Measurements from ENCODE around the gene TMEM63B.
"Not testable (repeated sequence)": the region's sequence is repeated elsewhere in the genome, so short reads cannot be mapped to it uniquely, and the experiment has no call there.

TMEM63B gene

DNA sequence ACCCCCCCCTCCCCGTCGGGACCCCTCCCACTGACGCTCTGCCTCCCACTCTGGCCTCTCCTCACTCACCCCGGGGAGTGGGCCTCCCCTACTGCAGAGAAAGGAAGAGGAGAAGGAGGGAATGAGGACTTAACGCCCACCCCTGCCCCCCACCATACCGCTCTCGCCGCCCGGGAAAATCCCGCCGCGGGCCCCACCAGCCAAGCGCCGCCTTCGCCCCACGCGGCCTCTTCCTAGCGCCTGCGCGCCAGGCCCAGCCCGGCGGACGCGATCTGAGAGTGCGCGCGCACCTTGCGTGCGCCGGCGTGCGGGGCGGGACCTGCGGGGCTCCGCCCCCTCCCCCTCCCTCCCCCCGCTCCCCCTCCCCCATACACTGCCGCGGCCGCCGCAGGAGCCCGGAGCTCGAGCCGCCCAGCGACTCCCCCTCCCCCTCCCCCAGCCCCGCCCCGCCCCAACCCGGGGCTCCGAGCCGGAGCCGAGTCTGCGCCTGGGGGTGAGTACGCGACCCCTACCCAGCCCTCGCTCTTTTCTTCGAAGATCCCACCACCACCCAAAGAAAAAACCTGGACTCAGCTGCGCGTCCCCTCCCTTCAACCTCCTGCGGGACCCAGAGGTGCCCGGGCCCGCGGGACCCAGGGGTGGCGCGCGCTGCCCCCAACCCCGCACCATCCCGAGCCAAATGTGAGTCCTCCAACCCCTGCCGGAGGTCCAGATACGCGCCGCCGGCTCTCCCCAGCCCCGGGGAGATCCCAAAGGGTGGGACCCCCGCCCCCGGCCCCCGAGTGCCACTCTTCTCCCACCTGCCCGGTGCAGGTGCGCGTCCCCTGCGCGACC, at the start of gene TMEM63B, which contains the start of gene MRPL14:
Gene TMEM63B (plus strand): TSS at position 369 of the 834 bp plus-strand sequence. CDS start 7,031 bp downstream, outside the sequence.
Gene MRPL14 (minus strand): TSS at position 267 of the 834 bp plus-strand sequence. CDS start 10,841 bp downstream, outside the sequence.
- peak; percentile 90 for DNase-seq (ENCODE audit: low spot score)

DNA sequence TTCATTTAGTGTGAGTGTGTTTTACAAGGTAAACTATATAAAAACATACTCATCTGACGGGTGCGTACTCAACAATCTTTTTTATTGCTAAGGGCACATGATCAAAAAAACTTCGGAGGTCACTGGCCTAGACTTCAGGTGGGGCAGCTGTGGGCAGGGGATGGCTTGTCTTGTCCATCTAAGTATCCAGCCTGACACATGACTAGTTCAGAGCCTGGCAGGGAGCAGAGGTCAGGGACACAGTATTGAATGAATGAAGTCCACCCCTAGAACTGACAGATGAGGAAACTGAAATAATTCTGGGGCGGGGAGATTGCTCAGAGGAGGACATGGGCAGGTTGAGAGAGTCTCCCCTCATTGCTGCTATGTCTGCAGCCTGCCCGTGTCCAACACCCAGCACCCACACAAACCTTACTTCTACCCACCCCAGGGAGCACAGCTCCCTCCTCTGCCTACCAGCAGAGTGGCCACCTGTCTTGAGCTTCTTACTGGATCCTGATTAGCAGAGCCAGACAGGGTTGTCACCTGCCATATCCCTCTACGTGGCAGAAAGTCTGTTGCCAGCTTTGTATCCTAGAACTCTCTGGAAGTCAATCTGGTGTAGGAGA, 49.0 kb upstream of the TMEM63B start:
- DNase-seq (ENCODE audit: low spot score) = no peak

DNA sequence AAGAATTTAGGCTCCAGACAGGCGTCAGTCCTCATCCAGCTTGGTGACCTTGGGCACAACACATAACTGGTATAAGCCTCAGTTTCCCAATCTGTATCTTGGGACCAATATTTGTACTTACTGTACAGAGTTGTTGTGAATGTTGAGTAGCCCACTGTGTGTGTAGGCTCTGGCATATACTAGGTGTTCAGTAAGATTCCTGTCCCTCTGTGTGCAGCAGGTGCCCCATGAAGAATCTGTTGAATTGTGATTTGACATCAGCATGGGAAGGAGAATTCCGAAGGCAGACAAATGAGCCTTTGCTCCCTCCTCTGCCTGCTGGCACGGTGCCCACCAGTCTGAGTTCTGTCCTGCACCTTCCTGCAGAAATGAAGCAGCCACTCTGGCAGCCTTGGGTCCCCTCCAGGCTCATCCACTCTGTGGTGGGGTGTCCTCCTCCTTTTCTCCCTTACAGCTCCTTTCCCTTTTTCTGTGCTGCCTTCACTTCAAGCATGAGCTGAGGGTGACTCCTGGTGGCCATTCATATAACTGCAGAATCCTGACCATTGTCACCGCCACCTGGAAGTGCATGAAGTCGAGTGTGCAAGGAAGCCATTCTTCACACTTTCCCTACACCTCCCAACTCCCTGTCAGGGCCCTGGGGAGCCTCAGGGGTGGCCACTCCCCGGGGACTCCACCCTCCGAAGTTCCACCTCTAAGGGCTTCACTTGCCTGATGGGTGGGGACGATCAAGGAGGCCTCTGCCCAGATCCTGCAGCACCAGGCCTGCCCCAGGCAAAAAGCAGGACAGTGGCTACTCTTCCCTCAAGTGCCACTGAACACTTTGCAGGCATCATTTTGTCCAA, 48.3 kb upstream of the TMEM63B start:
- peak; percentile 81 for DNase-seq (ENCODE audit: low spot score)

DNA sequence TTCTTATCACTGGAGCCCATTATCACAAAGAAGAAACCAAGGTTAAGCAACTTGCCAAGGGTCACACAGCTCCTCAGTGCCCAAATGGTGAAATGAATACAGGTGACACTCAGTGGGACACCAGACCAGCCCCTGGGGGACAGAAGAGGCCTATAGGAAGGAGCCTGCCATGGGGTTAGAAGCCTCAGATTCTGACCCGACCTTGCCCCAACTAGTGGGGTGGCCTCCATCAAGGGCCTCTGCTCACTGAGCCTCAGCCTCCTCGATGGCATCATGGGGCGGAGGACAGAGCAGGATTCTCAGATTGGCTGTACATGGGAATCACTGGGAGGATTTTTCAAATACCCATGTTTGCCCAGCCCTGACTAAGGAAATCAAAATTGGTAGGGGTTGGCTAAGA, 47.7 kb upstream of the TMEM63B start:
- DNase-seq (ENCODE audit: low spot score) = no peak

DNA sequence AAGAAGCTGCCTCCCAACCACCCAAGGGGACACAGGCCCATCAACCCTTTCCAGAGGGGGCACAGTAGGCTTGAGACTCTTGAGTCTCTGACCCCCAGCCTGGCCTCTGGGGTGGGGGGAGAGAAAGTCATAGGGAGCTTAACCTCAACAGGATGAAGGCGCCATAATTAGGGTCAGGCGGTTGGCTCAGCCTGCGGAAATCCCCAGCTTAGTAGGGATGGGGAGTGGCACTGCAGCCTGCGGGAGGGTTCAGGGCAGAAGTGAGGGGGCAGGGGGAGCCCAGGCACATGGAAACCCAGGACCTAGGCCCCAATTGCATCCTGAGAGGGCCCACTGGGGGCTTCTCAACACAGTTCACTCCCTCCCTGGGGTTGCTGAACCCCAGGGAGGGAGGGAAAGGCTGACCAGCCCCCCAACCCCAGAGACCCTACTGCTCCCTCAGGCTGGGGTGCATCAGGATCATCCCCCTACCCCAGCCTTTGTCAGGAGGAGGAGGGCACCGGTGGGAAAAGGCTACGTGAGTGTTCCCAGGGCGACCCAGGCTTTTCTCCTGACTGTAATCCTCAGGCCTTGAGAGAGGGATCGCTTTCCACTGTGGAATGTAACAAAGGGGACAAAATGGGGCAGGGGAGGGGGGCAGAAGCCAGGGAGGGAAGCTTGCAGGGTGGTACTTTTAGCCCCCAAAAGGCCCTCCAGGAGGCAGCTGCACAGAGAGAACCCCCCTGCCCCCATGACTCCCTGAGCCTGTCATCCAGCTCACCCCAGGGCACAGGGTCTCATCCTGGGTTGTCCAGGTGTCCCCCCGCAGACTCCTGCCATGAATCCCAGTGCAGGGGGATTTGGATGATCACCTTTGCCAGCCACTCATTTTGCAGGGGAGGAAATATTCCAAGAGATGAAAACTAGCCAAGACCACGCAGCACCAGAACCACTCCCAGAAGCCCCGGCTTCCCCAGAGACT, 46.5 kb upstream of the TMEM63B start:
- no peak for DNase-seq (ENCODE audit: low spot score)

DNA sequence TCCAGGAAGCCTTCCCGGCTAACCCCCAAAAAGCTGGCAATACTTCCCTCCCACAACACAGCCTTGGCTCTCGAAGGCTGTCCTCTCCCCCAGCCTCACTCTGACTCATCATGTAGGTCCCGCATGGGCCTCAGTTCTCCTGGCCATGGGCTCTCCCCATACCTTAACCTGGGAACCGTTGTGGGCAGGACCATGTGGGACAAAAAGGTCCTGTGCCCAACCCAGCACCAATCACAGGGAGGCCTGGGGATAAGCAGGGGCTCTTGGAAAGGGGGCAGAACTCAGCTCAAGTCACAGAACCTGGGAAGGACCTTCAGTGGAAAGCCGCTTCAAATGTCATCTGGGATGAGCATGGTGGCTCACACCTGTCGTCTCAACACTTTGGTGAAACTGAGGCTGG, 45.6 kb upstream of the TMEM63B start:
- no peak for DNase-seq (ENCODE audit: low spot score)

DNA sequence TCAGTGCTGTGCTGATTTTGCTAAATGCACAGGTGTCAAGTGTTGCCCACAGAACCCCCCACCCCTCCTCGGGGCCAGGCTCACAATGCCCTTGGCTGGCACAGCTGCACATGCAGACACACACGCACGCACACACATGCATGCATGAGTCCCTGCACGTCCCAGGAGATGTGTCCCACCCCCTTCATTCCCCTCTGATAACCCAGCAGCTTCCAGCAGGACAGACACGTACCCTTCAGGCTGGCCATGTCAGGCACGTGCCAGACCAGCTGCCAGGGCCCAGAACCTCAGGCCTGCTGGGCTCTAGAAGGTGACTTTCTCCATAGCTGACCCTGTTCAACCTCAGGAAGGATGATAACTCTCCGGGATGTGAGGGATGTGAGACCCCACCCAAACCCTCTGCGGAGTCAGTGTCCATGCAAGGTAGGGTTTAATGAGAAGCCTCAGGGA, 44.5 kb upstream of the TMEM63B start:
- DNase-seq (ENCODE audit: low spot score) = no peak

DNA sequence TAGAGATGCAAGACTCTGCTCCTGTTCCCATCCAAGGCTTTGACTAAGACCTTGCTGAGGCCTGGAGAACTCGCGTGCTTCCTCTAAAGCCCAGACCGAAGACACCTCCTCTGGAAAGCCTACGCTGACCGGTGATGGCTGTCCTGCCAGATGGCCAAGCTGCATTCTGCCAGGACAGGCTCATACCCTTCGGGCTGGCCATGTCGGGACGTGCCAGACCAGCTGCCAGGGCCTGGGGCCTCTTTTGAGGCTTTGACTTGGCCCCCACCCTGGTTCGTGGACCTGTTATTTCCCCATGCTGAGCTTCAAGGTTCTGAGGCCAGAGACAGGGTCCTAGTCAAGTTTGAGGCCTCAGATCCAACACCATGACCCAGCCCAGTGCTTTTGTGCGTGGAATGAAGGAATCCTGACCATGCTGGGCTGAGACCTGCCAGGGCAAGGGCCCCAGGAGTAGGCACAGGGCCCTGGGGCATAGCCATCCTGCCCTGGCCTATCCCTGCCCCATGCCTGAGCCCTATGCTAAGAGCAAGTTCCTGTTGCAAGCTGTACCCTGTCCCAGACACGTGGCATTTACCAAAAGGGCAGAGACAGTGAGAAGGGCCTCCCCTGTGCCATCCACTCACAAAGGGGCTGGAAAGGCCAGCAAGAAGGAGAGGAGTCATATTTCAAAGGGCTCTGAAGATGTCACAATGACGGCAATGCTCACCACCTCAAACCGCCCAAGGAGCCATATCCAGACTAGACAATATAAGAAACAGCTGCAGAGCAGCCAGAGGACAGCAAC, 42.9 kb upstream of the TMEM63B start:
- no peak for DNase-seq (ENCODE audit: low spot score)

DNA sequence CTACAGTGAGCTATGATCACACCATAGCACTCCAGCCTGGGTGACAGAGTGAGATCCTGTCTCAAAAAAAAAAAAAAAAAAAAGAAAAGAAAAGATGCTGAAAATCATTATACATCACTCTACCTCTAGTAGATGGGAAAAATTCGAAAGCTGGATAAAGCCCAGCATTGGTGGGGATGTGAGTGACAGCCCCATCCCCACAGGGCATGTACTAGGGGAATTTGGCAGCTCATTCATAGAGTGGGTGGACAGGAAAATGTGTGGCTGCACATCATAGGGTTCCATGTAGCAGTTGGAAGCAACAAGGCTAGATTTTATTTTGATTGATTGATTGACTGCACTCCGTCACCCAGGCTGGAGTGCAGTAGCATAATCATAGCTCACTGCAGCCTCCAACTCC, 42.1 kb upstream of the TMEM63B start:
- DNase-seq (ENCODE audit: low spot score) = no peak

DNA sequence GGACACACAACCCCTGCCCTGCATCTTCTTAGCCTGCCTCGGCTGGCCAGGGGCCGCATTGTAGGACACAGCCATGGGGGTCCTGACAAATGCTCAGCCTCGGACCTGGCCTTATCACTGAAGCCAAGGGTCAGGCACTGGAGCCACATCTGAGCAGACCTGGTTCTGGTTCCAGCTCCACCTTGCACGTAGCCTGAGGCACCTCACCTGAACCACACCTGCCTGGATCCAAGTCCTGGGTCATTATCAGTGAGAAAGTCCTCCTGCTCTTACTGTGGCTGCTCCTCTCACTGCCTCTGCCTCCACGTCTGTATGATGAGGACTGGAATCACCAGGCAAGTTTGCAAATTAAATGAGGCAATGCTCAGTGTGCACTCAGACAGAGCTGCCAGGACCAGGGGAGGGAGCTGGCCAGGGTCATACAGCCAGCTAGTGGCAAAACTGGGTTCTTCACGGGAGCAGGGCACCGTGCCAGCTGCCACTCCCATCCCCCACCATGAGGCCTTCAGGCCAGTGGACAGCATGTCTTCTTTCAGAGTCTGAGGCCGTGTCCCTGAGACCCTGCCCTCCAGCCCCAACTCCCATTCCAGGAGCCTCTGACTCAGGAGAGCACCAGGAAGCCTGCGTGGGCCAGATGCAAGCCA, 40.3 kb upstream of the TMEM63B start:
- peak; percentile 74 for DNase-seq (ENCODE audit: low spot score)

DNA sequence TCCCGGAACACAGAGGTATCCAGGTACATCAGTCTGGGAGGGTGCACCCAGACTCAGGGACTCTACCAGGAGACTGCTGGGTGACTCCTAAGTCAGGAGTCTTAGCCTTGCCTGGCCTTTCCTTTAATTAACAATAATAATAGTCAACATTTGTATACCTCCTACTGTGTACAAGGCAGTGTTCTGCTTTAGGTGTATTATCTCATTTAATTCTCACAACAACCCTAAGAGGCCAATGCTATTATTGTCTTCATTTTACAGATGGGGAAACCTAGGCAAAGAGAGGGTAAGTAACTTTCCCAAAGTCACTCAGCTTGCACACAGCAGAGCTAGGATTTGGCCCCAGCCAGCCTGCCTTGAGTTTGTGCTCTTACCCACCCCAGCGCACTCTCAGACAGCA, 39.7 kb upstream of the TMEM63B start:
- DNase-seq (ENCODE audit: low spot score) = no peak

DNA sequence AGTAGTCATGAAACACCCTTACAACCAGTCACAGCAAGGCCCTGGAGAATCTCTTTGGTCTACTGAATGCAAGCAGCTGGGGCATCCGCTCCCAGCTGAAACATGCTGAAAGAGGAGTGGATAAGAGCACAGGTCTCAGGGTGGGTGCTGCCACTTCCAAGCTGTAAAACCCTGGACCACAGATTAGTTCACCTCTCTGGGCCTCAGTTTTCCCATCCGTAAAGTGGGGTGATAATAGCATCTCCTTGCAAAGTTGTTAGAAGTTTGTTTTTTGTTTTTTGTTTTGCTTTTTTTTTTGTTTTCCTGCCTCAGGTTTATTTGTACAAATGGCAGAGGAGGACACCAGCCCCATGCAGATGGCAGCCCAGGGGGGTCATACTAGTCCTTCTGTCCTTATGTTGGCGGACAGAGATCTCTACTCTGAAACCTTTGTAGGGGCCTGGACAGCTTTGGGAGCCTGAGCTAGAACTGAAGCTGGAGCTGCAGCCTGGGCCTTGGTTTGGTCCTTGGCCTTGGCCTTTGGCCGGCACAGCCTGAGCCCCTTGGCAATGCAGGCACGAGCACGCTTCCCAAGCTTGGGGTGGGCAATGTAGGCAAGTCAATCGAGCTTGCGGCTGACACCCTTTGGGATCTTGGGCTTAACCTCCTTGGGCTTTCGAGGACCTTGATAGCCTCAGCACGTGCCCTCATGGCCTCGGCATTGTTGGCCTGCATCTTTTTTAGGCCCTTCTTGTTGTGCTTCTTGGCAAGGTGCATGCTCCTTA, 38.3 kb upstream of the TMEM63B start:
- no peak for DNase-seq (ENCODE audit: low spot score)

DNA sequence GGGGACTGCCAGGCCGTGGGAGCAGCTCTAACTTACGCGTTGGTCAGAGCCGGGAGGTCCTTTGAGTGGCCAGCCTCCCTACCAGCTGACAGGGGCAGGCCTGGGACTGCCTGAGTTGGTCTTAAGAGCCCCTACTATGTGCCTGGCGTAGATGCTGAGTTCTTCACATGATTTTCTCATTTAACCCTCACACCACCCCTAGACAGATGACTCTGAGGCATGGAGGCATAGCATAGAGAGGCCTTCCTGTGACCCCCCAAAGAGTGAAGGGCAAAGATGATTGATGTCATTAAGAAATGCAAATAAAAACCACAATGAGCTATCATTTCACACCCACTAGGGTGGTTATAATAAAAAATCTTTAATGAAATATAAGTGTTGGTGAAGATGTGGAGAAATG, 36.9 kb upstream of the TMEM63B start:
- DNase-seq (ENCODE audit: low spot score) = no peak

DNA sequence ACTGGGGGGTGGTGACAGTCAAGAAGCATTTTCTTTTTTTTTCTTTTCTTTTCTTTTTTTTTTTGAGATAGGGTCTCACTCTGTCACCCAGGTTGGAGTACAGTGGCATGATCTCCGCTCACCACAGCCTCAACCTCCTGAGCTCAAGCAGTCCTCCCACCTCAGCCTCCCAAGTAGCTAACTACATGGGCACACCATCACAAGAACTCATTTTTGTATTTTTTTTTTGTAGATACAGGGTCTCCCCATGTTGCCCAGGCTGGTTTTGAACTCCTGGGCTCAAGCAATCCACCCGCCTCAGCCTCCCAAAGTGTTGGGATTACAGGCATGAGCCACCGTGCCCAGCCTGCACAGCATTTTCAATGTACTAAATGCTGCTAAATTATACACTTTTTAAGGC, 36.0 kb upstream of the TMEM63B start:
- not testable (repeated sequence) for DNase-seq (ENCODE audit: low spot score)

DNA sequence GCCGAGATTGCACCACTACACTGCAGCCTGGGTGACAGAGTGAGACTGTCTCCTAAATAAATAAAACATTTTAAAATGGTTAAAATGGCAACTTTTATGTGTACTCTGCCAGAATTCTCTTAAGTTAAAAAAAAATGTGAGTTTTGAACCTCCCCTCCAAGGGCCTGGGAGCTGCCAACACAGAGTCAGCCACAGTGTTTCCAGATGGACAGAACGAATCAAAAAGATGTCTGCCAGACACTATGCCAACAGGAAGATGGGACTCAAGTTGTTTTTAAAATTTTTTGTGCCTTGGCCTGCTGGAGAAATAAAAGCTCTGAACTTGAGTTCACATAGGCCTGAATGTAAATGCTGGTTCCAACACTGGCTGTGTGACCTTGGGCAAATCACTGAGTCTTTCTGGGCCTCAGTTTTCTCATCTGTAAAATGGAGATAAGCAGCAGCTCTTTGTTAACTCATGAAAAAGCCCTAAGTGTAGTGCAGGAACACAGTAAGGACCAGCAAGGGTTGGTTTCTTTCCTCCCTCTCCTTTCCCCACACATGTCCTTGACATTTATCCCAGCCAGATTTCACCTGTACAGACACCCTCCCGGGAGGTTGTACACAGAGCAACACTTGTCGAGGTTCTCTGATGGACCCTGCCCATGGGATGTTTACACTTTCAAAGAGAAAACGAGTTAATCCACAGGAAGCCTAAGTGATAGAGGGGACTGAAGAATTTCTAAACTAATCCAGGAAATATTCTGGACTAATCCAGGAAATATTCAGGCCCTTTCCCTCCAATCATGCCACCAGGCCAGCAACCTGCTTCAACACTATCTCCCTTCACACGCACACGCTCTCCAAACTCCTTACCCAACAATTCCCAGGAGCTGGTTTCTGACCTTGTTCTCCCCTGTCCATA, 35.1 kb upstream of the TMEM63B start:
- no peak for DNase-seq (ENCODE audit: low spot score)

DNA sequence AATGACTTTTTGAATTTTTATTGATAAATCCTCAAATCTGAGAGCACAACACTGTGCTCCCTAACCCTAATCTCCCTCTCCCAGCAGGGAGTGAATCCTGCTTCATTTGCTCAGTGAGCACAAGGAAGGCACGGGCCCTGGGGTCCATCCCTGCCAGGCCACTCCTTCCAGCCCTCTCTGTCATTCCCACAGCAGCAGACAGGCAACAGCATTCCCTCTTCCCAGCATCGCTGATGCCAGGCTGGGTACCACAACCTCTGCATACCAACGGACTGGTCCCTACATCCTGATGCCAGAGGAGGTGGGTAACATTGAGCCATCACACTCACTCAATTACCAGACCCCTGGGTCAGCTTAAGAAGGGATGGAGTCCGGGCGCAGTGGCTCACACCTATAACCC, 34.3 kb upstream of the TMEM63B start:
- no peak for DNase-seq (ENCODE audit: low spot score)

DNA sequence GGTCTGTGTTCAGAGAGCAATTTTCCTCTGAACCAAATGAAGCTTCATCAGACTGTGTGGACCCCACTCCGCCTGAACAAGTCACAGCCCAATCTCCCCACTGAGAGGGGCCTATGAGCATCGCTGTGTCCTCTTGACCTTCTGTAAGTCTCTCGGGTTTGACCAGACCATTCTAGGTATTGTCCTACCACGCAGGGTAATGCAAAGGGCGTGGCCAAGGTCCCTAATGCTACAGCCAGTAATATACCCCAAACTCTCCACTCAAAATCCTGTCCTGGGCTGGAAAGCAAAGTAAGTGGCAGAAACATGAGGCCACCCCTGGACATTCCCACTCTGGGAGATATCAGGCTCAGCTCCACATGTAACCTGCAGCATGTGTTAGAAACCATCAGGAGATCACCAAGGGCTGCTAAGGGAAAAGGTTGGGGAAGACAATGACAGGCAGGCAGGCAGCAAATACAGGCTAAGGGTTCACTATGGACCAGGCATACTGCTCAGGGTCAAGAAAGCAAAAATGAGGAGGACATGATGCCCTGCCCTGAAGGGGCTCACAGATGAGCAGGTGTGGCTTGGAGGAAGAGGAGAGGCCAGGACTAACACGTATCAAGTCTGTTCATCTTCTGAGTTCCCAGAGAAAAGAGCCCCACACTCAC, 33.5 kb upstream of the TMEM63B start:
- no peak for DNase-seq (ENCODE audit: low spot score)

Data from kidney tubule cell (primary cell).